ENCODE results near the gene FASN.

DNA sequence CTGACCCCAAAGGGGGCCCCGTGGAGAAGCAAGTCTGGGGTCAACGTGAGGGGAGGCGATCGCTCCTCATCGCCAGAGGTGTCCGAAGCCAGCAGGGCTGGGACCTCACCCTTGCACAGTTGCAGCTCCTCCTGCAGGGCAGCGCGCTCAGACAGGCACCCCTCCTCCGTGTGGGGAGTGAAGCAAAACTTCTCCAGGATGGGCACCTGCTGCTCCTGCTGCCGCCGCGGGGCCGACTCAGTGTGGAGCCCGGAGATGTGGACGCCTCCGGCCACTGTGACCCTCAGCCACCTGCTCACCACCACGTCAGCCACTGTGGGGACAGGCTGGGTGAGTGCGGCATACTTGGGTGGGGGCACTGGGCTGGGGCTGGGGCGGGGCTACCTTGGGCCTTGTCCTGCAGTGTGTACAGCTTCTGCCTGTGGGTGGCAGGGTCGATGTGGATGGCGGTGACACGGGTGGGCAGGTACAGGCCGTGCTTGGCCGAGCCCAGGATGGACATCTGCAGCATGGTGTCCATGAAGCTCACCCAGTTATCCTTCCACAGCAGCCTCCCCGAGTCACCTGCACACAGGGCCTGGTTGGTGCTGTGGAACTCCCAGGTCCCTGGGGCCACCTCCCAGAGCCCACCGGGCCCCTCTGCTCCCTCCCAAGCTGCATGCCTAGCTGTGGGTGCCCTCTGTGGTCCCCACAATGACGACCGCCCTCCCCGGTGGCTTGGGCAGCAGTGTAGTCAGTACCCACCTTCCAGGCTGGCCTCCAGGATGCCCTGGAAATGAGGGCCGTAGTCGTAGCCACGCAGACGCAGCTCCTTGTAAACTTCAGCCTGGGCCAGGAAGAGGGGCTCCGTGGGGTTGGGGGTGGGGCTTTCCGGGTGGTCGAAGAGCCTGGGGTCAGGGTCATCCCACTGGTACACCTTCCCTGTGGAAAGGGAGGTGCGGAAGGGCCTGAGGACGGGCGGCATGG lies 10.8 kb downstream of the FASN start:
- TF ChIP-seq, protein P1, sequence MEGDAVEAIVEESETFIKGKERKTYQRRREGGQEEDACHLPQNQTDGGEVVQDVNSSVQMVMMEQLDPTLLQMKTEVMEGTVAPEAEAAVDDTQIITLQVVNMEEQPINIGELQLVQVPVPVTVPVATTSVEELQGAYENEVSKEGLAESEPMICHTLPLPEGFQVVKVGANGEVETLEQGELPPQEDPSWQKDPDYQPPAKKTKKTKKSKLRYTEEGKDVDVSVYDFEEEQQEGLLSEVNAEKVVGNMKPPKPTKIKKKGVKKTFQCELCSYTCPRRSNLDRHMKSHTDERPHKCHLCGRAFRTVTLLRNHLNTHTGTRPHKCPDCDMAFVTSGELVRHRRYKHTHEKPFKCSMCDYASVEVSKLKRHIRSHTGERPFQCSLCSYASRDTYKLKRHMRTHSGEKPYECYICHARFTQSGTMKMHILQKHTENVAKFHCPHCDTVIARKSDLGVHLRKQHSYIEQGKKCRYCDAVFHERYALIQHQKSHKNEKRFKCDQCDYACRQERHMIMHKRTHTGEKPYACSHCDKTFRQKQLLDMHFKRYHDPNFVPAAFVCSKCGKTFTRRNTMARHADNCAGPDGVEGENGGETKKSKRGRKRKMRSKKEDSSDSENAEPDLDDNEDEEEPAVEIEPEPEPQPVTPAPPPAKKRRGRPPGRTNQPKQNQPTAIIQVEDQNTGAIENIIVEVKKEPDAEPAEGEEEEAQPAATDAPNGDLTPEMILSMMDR (IDR thresholded peaks at IDR 0.05): no peak
- TF ChIP-seq POLR2A (IDR thresholded peaks at IDR 0.05; ENCODE audit: low read depth): no peak
